MM.1S (cell line): ENCODE data around the gene KIF18B.
"Not testable (repeated sequence)": the region's sequence is repeated elsewhere in the genome, so short reads cannot be mapped to it uniquely, and the experiment has no call there.

Source experiments
- CTCF ChIP-seq: fragments of 300-600 bp; sonication (generic); IDR thresholded peaks from 2 replicates; pipeline ENCODE4 v1.5.1; 2016; ENCODE audit warnings: antibody characterized with exemption, low read length, mixed read lengths
- EZH2phosphoT487 ChIP-seq: fragments of 300-600 bp; sonication (generic); IDR thresholded peaks from 2 replicates; pipeline ENCODE4 v1.6.1; 2018; ENCODE audit warnings: antibody characterized with exemption, low read length

GRCh38 chr17:44945652-44946051, 1.9 kb downstream of the KIF18B start:
- TF ChIP-seq CTCF, EZH2phosphoT487: not testable (repeated sequence)
